Globus pallidus (tissue), 1 donor: Measurements from ENCODE around the gene MTHFD2.
"Not testable (repeated sequence)": the region's sequence is repeated elsewhere in the genome, so short reads cannot be mapped to it uniquely, and the experiment has no call there.

Experiments
- DNase-seq: peaks from one replicate; pipeline ENCODE4 v3.0.0-alpha.2; 2015; ENCODE audit warnings: low spot score

Gene MTHFD2

GRCh38 chr2:74229865-74230264 lies 31.4 kb downstream of the MTHFD2 start:
- DNase-seq, result not testable (repeated sequence)

GRCh38 chr2:74232426-74232825 lies 34.0 kb downstream of the MTHFD2 start:
- no peak for DNase-seq

GRCh38 chr2:74233648-74234047 lies 35.2 kb downstream of the MTHFD2 start:
- no peak for DNase-seq

GRCh38 chr2:74235041-74235440 lies 36.6 kb downstream of the MTHFD2 start:
- DNase-seq, result no peak

GRCh38 chr2:74238879-74239278 lies 40.5 kb downstream of the MTHFD2 start:
- no peak for DNase-seq

- no peak for DNase-seq
Measured at GRCh38 chr2:74239346-74239745, 40.9 kb downstream of the MTHFD2 start.

- no peak for DNase-seq
Measured at GRCh38 chr2:74242354-74243071, 44.1 kb downstream of the MTHFD2 start.

GRCh38 chr2:74244286-74244685 lies 45.9 kb downstream of the MTHFD2 start:
- no peak for DNase-seq

GRCh38 chr2:74246496-74247195 lies 48.2 kb downstream of the MTHFD2 start:
- no peak for DNase-seq

GRCh38 chr2:74249406-74250122 lies 51.1 kb downstream of the MTHFD2 start:
- no peak for DNase-seq

- DNase-seq, result peak; percentile 43
Measured at GRCh38 chr2:74250189-74250631, 51.8 kb downstream of the MTHFD2 start.

GRCh38 chr2:74252036-74252435 lies 53.6 kb downstream of the MTHFD2 start:
- no peak for DNase-seq

- no peak for DNase-seq
Measured at GRCh38 chr2:74252862-74253261, 54.4 kb downstream of the MTHFD2 start.

- DNase-seq, result no peak
Measured at GRCh38 chr2:74253306-74253970, 55.0 kb downstream of the MTHFD2 start.

- DNase-seq, result no peak
Measured at GRCh38 chr2:74253971-74254310, 55.5 kb downstream of the MTHFD2 start.

GRCh38 chr2:74255660-74256213 lies 57.3 kb downstream of the MTHFD2 start:
- no peak for DNase-seq

GRCh38 chr2:74259191-74259590 lies 60.8 kb downstream of the MTHFD2 start:
- no peak for DNase-seq

GRCh38 chr2:74259733-74260132 lies 61.3 kb downstream of the MTHFD2 start:
- no peak for DNase-seq

- no peak for DNase-seq
Measured at GRCh38 chr2:74260495-74260894, 62.1 kb downstream of the MTHFD2 start.

- no peak for DNase-seq
Measured at GRCh38 chr2:74261204-74261864, 62.9 kb downstream of the MTHFD2 start.

- DNase-seq, result no peak
Measured at GRCh38 chr2:74262681-74263080, 64.3 kb downstream of the MTHFD2 start.

- no peak for DNase-seq
Measured at GRCh38 chr2:74264281-74264680, 65.9 kb downstream of the MTHFD2 start.
